ENCODE data around the gene LETM1.

Gene LETM1

GRCh38 chr4:1794809-1795298 lies 61.1 kb downstream of the LETM1 start:
- no peak for DNase-seq (ENCODE audit: low read depth in 2 of 2)

GRCh38 chr4:1793940-1794808 lies 61.8 kb downstream of the LETM1 start:
- no peak for DNase-seq (ENCODE audit: low read depth in 2 of 2)

- DNase-seq (ENCODE audit: low read depth in 2 of 2): peak in 1 of 2 donors; percentile 16
Observed at GRCh38 chr4:1793496-1793840, 62.5 kb downstream of the LETM1 start.

GRCh38 chr4:1792832-1793495 lies 63.0 kb downstream of the LETM1 start, which contains the start of gene FGFR3:
FGFR3 (plus strand) TSS chr4:1793293; CDS start chr4:1793935, 642 bp downstream.
- DNase-seq (ENCODE audit: low read depth in 2 of 2): peak; percentile 22 to 46

GRCh38 chr4:1792158-1792831 lies 63.7 kb downstream of the LETM1 start:
- DNase-seq (ENCODE audit: low read depth in 2 of 2): no peak

- DNase-seq (ENCODE audit: low read depth in 2 of 2): no peak
Observed at GRCh38 chr4:1790005-1790404, 66.0 kb downstream of the LETM1 start.

GRCh38 chr4:1789552-1789951 lies 66.4 kb downstream of the LETM1 start:
- no peak for DNase-seq (ENCODE audit: low read depth in 2 of 2)

GRCh38 chr4:1788254-1788973 lies 67.5 kb downstream of the LETM1 start:
- no peak for DNase-seq (ENCODE audit: low read depth in 2 of 2)

- DNase-seq (ENCODE audit: low read depth in 2 of 2): no peak
Observed at GRCh38 chr4:1787411-1788077, 68.4 kb downstream of the LETM1 start.

- no peak for DNase-seq (ENCODE audit: low read depth in 2 of 2)
Observed at GRCh38 chr4:1786544-1787362, 69.2 kb downstream of the LETM1 start.

GRCh38 chr4:1785592-1785991 lies 70.4 kb downstream of the LETM1 start:
- no peak for DNase-seq (ENCODE audit: low read depth in 2 of 2)

GRCh38 chr4:1784789-1785591 lies 71.0 kb downstream of the LETM1 start:
- DNase-seq (ENCODE audit: low read depth in 2 of 2): no peak

- DNase-seq (ENCODE audit: low read depth in 2 of 2): no peak
Observed at GRCh38 chr4:1784395-1784788, 71.6 kb downstream of the LETM1 start.

- DNase-seq (ENCODE audit: low read depth in 2 of 2): no peak
Observed at GRCh38 chr4:1783970-1784369, 72.0 kb downstream of the LETM1 start.

GRCh38 chr4:1783015-1783414 lies 72.9 kb downstream of the LETM1 start:
- DNase-seq (ENCODE audit: low read depth in 2 of 2): no peak

GRCh38 chr4:1780435-1780834 lies 75.5 kb downstream of the LETM1 start:
- DNase-seq (ENCODE audit: low read depth in 2 of 2): no peak

GRCh38 chr4:1779588-1780382 lies 76.2 kb downstream of the LETM1 start:
- DNase-seq (ENCODE audit: low read depth in 2 of 2): no peak

- no peak for DNase-seq (ENCODE audit: low read depth in 2 of 2)
Observed at GRCh38 chr4:1778642-1779392, 77.1 kb downstream of the LETM1 start.
